HT1080 (cell line): ENCODE measurements around the gene ITGAL. TPM values are rescaled to one million over a fixed set of nuclear protein-coding genes. Genes with fewer than 3 reads are reported as not detected.
"Not testable (repeated sequence)": the region's sequence is repeated elsewhere in the genome, so short reads cannot be mapped to it uniquely, and the experiment has no call there.

Experiments used
- DNase-seq: peaks from one replicate; pipeline ENCODE4 v3.0.0-alpha.2; 2015; ENCODE audit warnings: low read depth
- polyA plus RNA-seq, 2 experiments: library from polyadenylated mRNA; depleted of rRNA; stranded (reverse); fragments of >200 nt; gene quantifications; 2 replicates each; pipeline ENCODE4 v1.2.3, GENCODE V29; 2015
- total RNA-seq: library from RNA; depleted of rRNA; stranded (reverse); fragments of >200 nt; shearing (Covaris generic); gene quantifications from 2 replicates; pipeline ENCODE4 v1.2.3, GENCODE V29; 2014; rRNA removed

Gene ITGAL
- not detected in 2 replicates for total RNA-seq
- not detected in 2 replicates for polyA plus RNA-seq (2015; cell fraction: cytosol; rRNA removed)
- not detected in 2 replicates for polyA plus RNA-seq (2015; cell fraction: nucleus; rRNA removed)

DNA sequence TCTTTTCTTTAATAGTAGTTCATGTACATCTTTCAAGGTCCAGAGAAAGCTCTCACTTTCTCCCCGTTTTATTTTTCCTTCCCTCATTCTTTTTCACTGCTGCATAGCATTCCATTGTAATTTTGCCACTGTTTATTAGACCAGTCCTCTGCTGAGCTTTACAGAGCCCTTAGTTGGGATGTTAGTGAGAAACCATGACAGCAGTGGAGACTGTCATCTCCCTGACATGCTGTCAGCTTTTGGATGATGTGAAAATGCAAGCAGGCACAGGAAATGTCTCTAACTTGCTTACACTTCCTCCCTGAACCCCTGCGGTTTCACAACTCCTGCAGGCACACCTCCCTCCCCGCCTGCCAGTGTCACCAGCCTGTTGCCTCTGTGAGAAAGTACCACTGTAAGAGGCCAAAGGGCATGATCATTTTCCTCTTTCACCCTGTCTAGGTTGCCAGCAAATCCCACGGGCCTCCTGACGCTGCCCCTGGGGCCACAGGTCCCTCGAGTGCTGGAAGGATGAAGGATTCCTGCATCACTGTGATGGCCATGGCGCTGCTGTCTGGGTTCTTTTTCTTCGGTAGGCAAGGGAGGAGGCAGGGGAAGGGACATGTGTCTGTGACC is at the start of gene ITGAL:
TSS of gene ITGAL (plus strand) at position 415 of the 615 bp plus-strand sequence. CDS start at position 511, 96 bp downstream.
- no peak for DNase-seq

GRCh38 chr16:30428055-30428454 is 44.5 kb upstream of the ITGAL start:
- no peak for DNase-seq

DNA sequence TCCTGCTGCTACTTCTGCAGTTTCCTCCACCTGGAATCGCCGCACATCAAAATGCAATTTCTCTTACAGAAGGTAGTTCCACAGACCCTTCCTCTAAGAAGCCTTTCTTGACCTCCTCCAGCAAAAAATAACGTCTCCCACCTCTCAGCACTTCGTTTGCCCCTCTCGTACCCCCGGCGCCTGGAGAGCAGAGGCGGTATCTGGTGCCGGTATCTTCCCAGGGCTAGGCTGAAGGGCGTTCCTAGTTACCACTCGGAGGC is 43.2 kb upstream of the ITGAL start:
- DNase-seq: no peak

DNA sequence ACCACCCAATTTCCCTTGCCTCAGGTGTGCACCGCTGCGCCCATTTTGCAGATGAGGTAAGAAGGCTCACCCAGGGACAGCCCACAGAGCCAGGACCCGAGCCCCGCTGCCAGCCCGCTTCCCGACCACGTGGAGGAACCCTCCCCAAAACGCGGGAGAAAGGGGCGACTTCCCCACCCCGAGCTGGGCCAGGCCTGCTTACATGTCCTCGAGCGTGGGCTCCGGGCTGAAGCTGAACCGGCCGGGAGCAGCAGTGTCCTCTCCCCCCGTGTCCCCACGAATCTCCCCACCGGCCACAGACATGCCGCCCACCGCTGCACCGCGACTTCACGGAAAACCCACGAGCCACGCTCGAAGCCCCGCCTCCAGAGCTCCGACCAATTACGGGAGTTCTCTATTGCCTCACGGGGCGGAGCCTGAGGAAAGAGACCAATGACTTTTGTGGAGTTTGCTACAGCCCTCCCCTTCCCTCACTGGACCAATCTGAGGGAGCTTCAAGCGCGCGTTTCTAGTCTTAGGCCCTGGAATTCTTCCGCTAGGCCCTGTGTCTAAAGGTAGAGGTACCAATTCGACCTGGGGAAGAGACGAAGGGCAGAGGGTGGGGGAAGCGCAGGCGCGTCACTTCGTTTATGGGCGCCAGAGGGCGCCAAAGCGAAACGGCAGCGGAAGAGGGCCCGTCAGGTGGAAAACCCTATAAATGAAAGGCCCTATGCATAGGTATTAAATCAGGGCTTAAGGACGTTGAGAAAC is 42.7 kb upstream of the ITGAL start, which contains the start of gene DCTPP1:
TSS of gene DCTPP1 (minus strand) at position 353 of the 750 bp plus-strand sequence. CDS start at position 303, 50 bp downstream.
- peak; percentile 98 for DNase-seq

DNA sequence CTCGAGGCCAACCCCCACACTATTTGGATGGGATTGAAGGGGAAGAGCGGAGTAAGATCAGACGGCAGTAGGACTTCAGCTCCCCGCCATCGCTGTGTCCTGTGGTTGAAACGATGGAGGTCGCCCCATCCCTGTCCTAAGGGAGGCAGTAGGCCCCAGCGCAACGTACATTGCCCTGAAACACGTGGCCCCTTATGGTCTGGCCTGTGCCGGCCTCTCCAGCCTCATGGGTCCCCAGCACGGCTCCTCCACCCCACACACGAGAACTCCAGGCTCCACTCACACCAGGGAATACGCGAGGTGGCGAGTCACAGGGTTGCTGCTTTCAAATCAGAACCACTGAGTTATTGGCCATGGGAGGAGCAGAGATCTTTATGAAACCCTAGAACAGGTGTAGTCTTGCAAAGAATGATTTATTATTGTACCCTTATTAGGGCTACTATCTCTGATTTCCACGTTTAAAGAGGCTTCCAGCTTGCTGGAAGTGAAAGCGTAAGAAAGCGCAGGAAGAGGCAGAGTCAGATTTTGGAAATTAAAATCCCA is 42.0 kb upstream of the ITGAL start:
- DNase-seq: no peak

DNA sequence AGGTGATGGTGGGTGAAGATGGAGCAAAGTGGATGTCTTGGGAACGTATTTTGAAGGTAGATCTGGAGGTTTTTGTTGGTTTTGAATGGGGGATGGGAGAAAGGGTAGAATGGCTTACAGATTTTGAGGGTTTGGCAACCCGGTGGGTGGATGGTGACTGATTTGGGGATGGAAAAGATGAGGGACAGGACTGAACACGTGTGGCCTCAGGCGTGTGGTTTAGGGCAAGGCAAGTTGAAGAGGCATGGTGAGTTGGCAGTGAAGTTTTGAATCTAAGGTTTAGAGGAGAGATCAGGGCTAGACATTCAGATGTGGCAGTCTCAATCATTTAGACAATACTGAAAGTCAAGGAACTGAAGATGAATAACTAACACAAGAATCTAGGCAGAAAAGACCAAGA is 37.7 kb upstream of the ITGAL start:
- DNase-seq: no peak

GRCh38 chr16:30437511-30438046 is 35.0 kb upstream of the ITGAL start:
- no peak for DNase-seq

- no peak for DNase-seq
Observed at GRCh38 chr16:30438835-30439234, 33.7 kb upstream of the ITGAL start.

GRCh38 chr16:30439720-30440348 is 32.7 kb upstream of the ITGAL start:
- DNase-seq: no peak

GRCh38 chr16:30443631-30444030 is 28.9 kb upstream of the ITGAL start:
- DNase-seq: no peak

GRCh38 chr16:30444231-30445148 is 28.1 kb upstream of the ITGAL start:
- no peak for DNase-seq

DNA sequence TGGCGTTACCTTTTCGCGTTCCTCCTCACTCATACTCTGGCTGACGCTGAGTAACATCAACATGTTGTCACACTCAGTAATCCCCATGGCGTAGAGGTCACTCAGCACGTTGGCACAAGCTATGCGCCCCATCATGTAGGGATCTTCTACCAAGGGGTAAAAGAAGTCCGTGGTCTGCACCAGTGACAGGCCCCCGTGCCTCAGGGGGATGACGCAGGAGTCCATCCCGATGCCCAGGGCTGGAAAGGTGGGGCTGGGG is 27.5 kb upstream of the ITGAL start:
- no peak for DNase-seq

DNA sequence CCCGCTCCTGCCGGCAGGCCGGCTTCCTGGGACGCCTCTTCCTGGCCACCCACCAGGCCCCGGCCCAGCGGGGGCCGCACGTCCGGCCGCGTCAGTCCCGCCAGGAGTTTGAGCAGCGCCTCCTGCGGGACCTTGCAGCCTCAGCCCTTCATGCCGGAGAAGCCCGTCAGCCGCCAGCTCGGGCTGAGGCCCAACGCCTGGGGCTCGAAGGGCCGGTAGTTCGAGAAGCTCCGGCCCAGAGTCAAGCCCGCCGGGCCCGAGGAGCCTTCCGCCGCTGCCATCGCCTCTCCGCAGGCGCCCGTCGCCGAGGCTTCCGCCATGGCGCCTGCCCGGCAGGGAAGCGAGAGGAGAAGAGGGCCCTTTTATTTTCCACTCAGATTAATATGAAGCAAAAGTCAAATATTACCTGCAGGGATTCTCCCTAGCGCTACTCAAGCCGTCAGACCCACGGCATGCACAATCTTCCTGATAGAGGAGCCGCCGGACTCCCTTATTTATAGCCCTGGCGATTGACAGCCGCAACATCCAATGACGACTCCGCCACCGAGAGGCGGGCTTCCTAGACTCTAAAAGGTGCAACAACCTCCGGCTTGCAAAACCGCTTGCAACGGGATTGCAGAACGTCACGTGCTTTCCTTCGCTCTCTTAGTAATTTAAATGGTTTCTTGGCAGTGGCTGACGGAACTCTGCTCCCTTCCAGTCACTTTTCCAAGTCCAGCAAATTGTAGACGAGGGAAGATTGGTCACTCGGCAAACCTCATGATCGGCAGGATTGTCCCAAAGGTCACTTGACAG is 26.9 kb upstream of the ITGAL start, which contains the start of gene SEPHS2:
TSS of gene SEPHS2 (minus strand) at position 467 of the 795 bp plus-strand sequence. CDS start at position 320, 147 bp downstream.
- peak; percentile 93 for DNase-seq

DNA sequence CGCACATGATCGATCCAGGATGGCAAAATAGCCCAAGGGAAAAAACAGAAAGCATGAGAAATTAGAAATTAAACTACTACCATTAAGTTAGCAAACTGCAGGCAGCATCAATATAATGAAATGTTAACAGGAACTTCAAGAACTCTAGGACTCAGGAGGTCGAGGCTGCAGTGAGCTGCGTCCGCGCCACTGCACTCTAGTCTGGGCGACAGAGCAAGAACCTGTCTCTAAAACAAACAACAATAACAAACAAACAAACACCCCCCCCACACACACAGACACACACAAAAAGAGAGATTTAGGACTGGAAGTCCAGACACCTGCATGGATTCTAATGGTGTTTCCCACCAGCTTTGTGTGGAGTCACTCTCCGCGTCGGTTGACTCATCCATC is 26.3 kb upstream of the ITGAL start:
- no peak for DNase-seq

DNA sequence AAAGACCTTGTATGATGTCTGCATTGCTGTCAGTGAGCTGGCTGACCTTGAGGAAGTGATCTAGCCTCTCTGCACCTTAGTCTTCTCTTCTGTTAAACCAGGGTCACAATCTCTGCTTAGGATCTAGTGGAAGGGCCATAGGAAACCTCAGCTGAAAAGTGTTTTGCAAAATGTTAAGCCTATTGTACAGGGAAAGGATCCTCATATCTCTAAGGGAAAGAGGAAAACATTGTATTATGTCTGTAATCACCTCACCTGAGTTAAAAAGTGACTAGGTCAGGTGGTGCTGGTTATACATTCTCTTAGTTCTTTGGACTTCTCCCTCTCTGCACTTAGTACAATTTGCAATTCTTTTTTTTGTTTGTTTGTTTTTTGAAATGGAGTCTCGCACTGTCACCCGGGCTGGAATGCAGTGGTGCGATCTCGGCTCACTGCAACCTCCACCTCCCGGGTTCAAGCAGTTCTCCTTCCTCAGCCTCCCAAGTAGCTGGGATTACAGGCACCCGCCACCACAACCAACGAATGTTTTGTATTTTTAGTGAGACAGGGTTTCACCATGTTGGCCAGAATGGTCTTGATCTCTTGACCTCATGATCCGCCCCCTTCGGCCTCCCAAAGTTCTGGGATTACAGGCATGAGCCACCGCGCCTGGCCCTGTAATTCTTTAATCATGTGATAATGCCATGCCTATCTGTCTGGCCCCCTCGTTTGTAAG is 24.9 kb upstream of the ITGAL start:
- no peak for DNase-seq

GRCh38 chr16:30449116-30449435 is 23.5 kb upstream of the ITGAL start:
- DNase-seq: no peak

- DNase-seq: not testable (repeated sequence)
Observed at GRCh38 chr16:30452709-30453580, 19.6 kb upstream of the ITGAL start.

GRCh38 chr16:30456302-30456701 is 16.2 kb upstream of the ITGAL start:
- DNase-seq: no peak

GRCh38 chr16:30457256-30457655 is 15.3 kb upstream of the ITGAL start:
- no peak for DNase-seq
